Neural cell (in vitro differentiated cells): ENCODE measurements around the gene NUDCD2. TPM values are rescaled to one million over a fixed set of nuclear protein-coding genes. Genes with fewer than 3 reads are reported as not detected.

Experiments
- H2AFZ ChIP-seq: fragments of 200-600, 300-800 bp; sonication (generic), shearing (Covaris generic); 2 replicates; pipeline ENCODE4 v1.6.0; 2014; ENCODE audit warnings: low read depth, mild to moderate bottlenecking, antibody characterized with exemption, low read length, moderate library complexity
- H3F3A ChIP-seq: fragments of 200-600 bp; shearing (Covaris generic); 2 replicates; pipeline ENCODE4 v1.6.1; 2016; ENCODE audit warnings: mild to moderate bottlenecking, moderate library complexity, mixed read lengths, antibody characterized with exemption, low read length; ENCODE audit not compliant: insufficient read depth, poor library complexity, severe bottlenecking
- H3K27ac ChIP-seq: fragments of 200-600, 300-800 bp; sonication (generic), shearing (Covaris generic); 2 replicates; pipeline ENCODE4 v1.5.1; 2014; ENCODE audit warnings: mild to moderate bottlenecking, low read length, moderate library complexity
- H3K27me3 ChIP-seq: fragments of 300-800, 200-600 bp; sonication (generic), shearing (Covaris generic); 2 replicates; pipeline ENCODE4 v1.6.0; 2014; ENCODE audit warnings: mild to moderate bottlenecking, low read depth, low read length, moderate library complexity; ENCODE audit not compliant: insufficient read depth
- H3K36me3 ChIP-seq: fragments of 300-800, 200-600 bp; sonication (generic), shearing (Covaris generic); 2 replicates; pipeline ENCODE4 v1.5.1; 2014; ENCODE audit warnings: mild to moderate bottlenecking, antibody characterized with exemption, low read length, moderate library complexity; ENCODE audit not compliant: insufficient read depth
- H3K4me2 ChIP-seq: fragments of 300-800, 200-600 bp; sonication (generic), shearing (Covaris generic); 2 replicates; pipeline ENCODE4 v1.6.0; 2014; ENCODE audit warnings: mild to moderate bottlenecking, low read length
- H3K4me3 ChIP-seq: fragments of 300-800, 200-600 bp; sonication (generic), shearing (Covaris generic); 2 replicates; pipeline ENCODE4 v1.5.1; 2014; ENCODE audit warnings: mild to moderate bottlenecking, low read length, moderate library complexity
- H3K79me2 ChIP-seq: fragments of 200-600 bp; shearing (Covaris generic); replicated peaks from 2 replicates; pipeline ENCODE4 v1.6.0; 2014; ENCODE audit warnings: mild to moderate bottlenecking, low read length, moderate library complexity; ENCODE audit not compliant: insufficient read depth
- H3K9ac ChIP-seq: fragments of 300-800, 200-600 bp; sonication (generic), shearing (Covaris generic); 2 replicates; pipeline ENCODE4 v1.6.1; 2016; ENCODE audit warnings: mild to moderate bottlenecking, low read length, mixed read lengths
- H3K9me2 ChIP-seq: fragments of 200-600 bp; shearing (Covaris generic); 2 replicates; pipeline ENCODE4 v1.6.1; 2016; ENCODE audit warnings: mild to moderate bottlenecking, low read length, mixed read lengths; ENCODE audit not compliant: insufficient read depth
- H3K9me3 ChIP-seq: fragments of 200-600, 300-800 bp; sonication (generic), shearing (Covaris generic); 2 replicates; pipeline ENCODE4 v1.6.1; 2016; ENCODE audit warnings: mild to moderate bottlenecking, mixed run types, low read length, moderate library complexity, mixed read lengths
- H4K20me1 ChIP-seq: fragments of 200-600 bp; shearing (Covaris generic); 2 replicates; pipeline ENCODE4 v1.6.1; 2016; ENCODE audit warnings: mild to moderate bottlenecking, mixed run types; ENCODE audit not compliant: insufficient read depth
- CTCF ChIP-seq: fragments of 450-650 bp; IDR thresholded peaks from 2 replicates; pipeline ENCODE4 v1.5.1; 2014; ENCODE audit warnings: antibody characterized with exemption, mild to moderate bottlenecking, moderate library complexity; ENCODE audit not compliant: poor library complexity, severe bottlenecking
- EP300 ChIP-seq: fragments of 450-650 bp; conservative IDR thresholded peaks from 2 replicates; pipeline ENCODE4 v1.6.1; 2014; ENCODE audit warnings: antibody characterized with exemption, mild to moderate bottlenecking, moderate library complexity; ENCODE audit not compliant: poor library complexity, severe bottlenecking
- EZH2 ChIP-seq: fragments of 200-600, 300-800 bp; shearing (Covaris generic), sonication (generic); IDR thresholded peaks from 2 replicates; pipeline ENCODE4 v1.6.1; 2014; ENCODE audit warnings: antibody characterized with exemption, low read length, borderline replicate concordance, mild to moderate bottlenecking; ENCODE audit not compliant: insufficient read depth, poor library complexity, severe bottlenecking
- POLR2AphosphoS5 ChIP-seq: IDR thresholded peaks from 2 replicates; pipeline ENCODE4 v1.6.1; 2012
- RAD21 ChIP-seq: fragments of 450-650 bp; conservative IDR thresholded peaks from 2 replicates; pipeline ENCODE4 v1.6.1; 2014; ENCODE audit warnings: antibody characterized with exemption, mild to moderate bottlenecking, moderate library complexity
- REST ChIP-seq: IDR thresholded peaks from 2 replicates; pipeline ENCODE4 v1.6.1; 2012; ENCODE audit warnings: borderline replicate concordance
- SMC3 ChIP-seq: fragments of 450-650 bp; conservative IDR thresholded peaks from 2 replicates; pipeline ENCODE4 v1.6.1; 2014; ENCODE audit warnings: antibody characterized with exemption, mild to moderate bottlenecking, moderate library complexity; ENCODE audit not compliant: poor library complexity
- TAF1 ChIP-seq: IDR thresholded peaks from 2 replicates; pipeline ENCODE4 v1.6.1; 2012; ENCODE audit warnings: low read depth
- polyA plus RNA-seq: library from polyadenylated mRNA; depleted of rRNA; stranded (reverse); fragments of >200 nt; gene quantifications from 2 replicates; pipeline ENCODE4 v1.2.3, GENCODE V29; 2014

NUDCD2 gene
- polyA plus RNA-seq, 1 donor from 2014 or later, result 17.7 TPM

DNA sequence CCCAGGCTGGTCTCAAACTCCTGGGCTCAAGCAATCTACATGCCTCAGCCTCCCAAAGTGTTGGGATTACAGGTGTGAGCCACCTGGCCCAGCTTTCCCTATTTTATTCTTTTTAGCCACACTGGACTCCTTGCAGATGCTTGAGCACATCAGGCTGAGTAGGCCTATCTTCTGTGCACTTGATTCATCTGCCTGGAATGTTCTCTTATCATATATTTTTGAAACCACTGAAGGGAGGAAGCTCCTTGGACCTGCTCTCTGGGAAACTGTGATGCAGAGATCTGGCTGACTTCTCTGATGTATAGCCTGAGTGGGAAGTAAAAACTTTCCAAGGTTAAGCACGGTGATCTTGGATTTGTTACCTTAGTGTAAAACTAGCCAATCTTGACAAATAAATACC, 39.0 kb upstream of the NUDCD2 start:
- Histone ChIP-seq H3K79me2 (no peaks in the 10 kb centered on the region), H3K9me3 (no peaks in the 10 kb centered on the region), H3K4me3 (no peak overlapping the region), H3K4me2 (no peak overlapping the region), H3K36me3 (no peaks in the 10 kb centered on the region), H3F3A (no peaks in the 10 kb centered on the region), H3K9me2 (no peaks in the 10 kb centered on the region), H4K20me1 (no peaks in the 10 kb centered on the region), H3K27me3 (no peaks in the 10 kb centered on the region), H3K27ac (no peak overlapping the region), H2AFZ (no peak overlapping the region), H3K9ac (no peak overlapping the region)
- no peak for TF ChIP-seq EP300

- Histone ChIP-seq H3K27me3 (no peaks in the 10 kb centered on the region), H2AFZ (no peak overlapping the region), H3K9me3 (no peaks in the 10 kb centered on the region), H3K4me2 (no peak overlapping the region), H3K4me3 (no peak overlapping the region), H3K36me3 (no peaks in the 10 kb centered on the region), H3K79me2 (no peaks in the 10 kb centered on the region), H3K9me2 (no peaks in the 10 kb centered on the region), H3K9ac (no peak overlapping the region), H3K27ac (no peak overlapping the region), H3F3A (no peaks in the 10 kb centered on the region), H4K20me1 (no peaks in the 10 kb centered on the region)
- TF ChIP-seq REST (no peak), SMC3 (no peak), TAF1 (no peak), RAD21 (no peak), CTCF (no peak)
These were observed 37.4 kb upstream of the NUDCD2 start for GRCh38 chr5:163497315-163497714.

DNA sequence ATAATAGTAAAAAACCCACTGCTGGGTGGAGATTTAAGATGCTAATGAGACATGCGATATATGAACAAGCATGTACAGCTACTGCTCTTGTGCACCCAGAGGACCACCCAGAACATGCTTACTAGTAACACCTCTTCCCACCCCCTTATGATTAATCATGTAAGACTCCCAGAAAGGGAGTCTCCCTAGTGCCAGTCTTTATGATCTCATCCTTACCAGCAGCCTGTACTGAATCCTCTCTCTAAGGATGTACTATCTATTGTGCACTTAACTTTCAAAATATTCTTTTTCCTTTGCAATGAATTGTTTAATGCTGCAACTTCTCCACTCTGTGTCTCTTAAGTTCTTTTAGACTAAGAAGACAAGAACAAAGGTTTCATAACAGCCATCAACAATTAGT, 36.4 kb upstream of the NUDCD2 start:
- Histone ChIP-seq H3K36me3 (no peaks in the 10 kb centered on the region), H3K27me3 (no peaks in the 10 kb centered on the region), H3K4me3 (no peak overlapping the region), H3K9me3 (no peaks in the 10 kb centered on the region), H3F3A (no peaks in the 10 kb centered on the region), H4K20me1 (no peaks in the 10 kb centered on the region), H2AFZ (no peak overlapping the region), H3K9me2 (no peaks in the 10 kb centered on the region), H3K4me2 (no peak overlapping the region), H3K79me2 (no peaks in the 10 kb centered on the region), H3K27ac (no peak overlapping the region), H3K9ac (no peak overlapping the region)
- TF ChIP-seq CTCF, result no peak
- TF ChIP-seq EZH2, result no peak
- TF ChIP-seq REST, result no peak
- TF ChIP-seq POLR2AphosphoS5, result no peak
